ENCODE data around the gene ZYX.
"Not testable (repeated sequence)": the region's sequence is repeated elsewhere in the genome, so short reads cannot be mapped to it uniquely, and the experiment has no call there.

The ZYX gene

GRCh38 chr7:143399642-143400041 lies 18.5 kb downstream of the ZYX start:
- DNase-seq, result no peak

- DNase-seq, result no peak
These were observed 20.1 kb downstream of the ZYX start for GRCh38 chr7:143401265-143401664.

GRCh38 chr7:143402233-143402632 lies 21.1 kb downstream of the ZYX start:
- not testable (repeated sequence) for DNase-seq

- no peak for DNase-seq
These were observed 24.2 kb downstream of the ZYX start for GRCh38 chr7:143405173-143406001.

GRCh38 chr7:143406002-143406357 lies 24.8 kb downstream of the ZYX start:
- DNase-seq, result no peak

GRCh38 chr7:143407287-143408251 lies 26.4 kb downstream of the ZYX start:
- no peak for DNase-seq

GRCh38 chr7:143408252-143408685 lies 27.1 kb downstream of the ZYX start:
- DNase-seq, result no peak

- DNase-seq, result no peak
These were observed 27.8 kb downstream of the ZYX start, which contains the start of gene EPHA1 for GRCh38 chr7:143408686-143409561. TSS of gene EPHA1 (minus strand) at chr7:143408856. CDS start at chr7:143408805, 51 bp downstream.

GRCh38 chr7:143410521-143411004 lies 29.4 kb downstream of the ZYX start:
- DNase-seq, result no peak

- no peak for DNase-seq
These were observed 31.0 kb downstream of the ZYX start for GRCh38 chr7:143411976-143412708.

- no peak for DNase-seq
These were observed 32.0 kb downstream of the ZYX start for GRCh38 chr7:143413123-143413522.

- not testable (repeated sequence) for DNase-seq
These were observed 34.1 kb downstream of the ZYX start for GRCh38 chr7:143415209-143415608.

GRCh38 chr7:143415742-143416397 lies 34.7 kb downstream of the ZYX start:
- no peak for DNase-seq

GRCh38 chr7:143416565-143417149 lies 35.5 kb downstream of the ZYX start:
- peak in 1 of 2 donors; percentile 59 for DNase-seq

- DNase-seq, result no peak
These were observed 36.7 kb downstream of the ZYX start for GRCh38 chr7:143417734-143418383.

GRCh38 chr7:143418681-143419458 lies 37.7 kb downstream of the ZYX start:
- no peak for DNase-seq

- no peak for DNase-seq
These were observed 38.7 kb downstream of the ZYX start for GRCh38 chr7:143419880-143420279.

GRCh38 chr7:143420624-143421023 lies 39.5 kb downstream of the ZYX start:
- not testable (repeated sequence) for DNase-seq

- no peak for DNase-seq
These were observed 40.9 kb downstream of the ZYX start for GRCh38 chr7:143422033-143422432.
